NCI-H446 treated with DMSO at 0.1 percent for 48 hours (cell line): ENCODE measurements around the gene LDLRAD4.
"Not testable (repeated sequence)": the region's sequence is repeated elsewhere in the genome, so short reads cannot be mapped to it uniquely, and the experiment has no call there.

Experiments
- DNase-seq: peaks from one replicate; lab custom pipeline; 2025; lab: John Stamatoyannopoulos, UW

Gene LDLRAD4

DNA sequence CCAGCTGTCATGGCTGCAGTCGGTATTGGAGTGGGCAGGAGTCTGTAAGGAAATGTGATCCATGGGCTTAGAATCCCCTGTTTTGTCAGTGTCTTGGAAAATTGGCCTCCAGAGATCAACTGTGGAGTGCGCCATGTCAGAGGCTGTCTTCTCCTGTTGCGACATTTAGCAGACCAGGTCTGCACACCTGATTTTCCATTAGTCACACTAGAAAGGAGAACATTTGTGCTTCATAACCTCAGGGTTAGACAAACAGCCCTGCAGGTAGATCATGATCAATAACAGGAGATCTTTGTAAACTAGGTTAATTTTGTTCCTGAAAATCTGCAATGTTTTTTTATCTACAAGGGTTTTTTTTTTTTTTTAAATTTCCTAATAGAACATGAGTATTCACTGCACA, 28.0 kb downstream of the LDLRAD4 start:
- no peak for DNase-seq

DNA sequence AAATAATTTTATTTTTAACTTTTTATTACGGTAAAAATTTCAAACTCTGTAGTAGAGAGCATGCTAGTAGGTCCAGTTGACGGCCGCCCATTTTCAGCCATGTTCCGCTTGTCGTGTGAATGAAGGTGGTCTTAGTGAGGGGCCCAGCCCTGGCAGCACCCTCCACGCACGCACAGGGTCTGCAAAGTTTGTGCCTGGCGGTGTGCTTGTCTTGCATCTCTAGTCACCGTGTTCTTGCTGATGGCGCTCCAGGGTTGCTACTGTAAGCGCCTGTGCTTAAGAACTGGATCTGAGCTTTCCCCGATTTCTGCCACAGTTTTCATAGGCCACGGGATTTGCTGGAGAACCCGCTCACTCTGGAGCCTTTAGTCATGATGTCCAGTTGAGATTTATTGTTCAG, 28.9 kb downstream of the LDLRAD4 start:
- DNase-seq: no peak

DNA sequence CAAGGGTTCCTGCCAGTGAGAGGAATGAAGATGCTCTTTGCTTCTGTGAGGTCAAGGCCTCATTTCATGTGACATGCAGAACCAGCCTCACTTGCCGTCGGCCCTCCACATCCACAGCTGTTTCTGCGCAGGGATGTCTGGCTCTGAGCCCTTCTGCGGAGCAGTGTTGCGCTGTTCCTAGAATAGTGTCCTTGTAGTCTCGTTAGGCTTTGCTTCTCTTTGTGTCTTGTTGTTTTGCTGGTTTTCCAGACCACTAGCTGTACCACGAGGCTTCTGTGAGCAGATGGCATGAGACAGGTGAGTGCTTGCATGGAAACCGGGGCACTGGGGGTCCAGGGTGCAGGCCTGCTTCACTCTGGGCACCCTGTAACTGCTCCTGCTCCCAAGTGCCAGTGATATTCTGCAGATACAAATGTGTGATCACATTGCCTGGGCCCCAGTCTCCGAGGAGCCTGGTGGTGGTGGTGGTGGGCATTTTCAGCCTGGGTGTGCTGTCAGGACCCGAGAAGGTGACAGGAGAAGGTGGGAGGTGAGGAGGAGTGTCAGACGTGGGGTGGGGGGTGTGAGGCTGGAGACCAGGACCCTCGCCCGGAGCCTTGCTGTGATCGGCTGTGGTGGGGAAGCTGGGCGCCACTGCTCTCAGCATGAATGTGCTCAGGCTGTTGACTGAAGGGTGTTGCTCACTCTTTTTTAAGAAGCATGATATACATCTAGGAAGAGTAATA, 34.3 kb downstream of the LDLRAD4 start:
- no peak for DNase-seq

DNA sequence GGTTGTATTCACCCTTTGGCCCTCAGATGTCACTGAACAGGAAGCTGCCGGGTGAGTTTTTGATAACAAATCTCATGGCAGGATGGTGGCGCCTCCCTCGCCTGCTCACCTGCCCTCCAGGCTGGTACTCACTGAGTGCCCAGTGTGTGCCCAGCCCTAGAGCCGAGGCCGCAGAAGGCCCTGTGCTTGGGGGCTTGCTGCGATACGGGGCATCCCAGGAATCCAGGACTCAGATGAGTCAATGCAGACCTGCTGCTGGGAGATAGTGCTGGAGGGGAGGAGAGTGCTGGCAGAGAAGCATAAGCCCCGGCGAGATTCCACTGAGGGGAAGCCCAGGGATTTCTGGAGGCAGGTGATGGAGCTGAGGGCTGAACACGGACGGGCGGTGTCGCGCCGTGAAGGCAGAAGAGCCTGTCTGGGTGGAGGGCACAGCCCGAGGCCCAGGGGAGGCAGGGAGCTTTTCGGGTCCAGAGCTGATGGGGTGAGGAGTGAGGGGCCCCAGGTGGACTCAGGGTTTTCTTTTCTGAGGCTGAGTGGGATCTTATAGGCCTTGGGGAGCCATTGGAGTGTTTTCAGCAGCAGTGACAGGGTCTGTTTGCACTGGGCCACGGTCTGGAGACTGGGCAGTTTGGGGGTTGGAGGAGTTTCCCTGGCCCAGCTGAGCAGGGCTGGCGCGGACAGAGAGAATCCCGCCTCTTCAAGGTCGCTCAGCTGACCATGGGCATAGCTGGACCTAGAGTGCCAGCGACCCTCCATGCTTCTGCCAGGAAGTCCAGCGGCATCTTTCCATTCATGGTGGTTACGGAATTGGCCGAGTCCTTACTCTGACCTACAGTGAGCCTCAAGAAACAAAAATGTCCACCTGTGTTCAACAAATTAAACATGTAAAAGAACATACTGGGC, 35.5 kb downstream of the LDLRAD4 start:
- no peak for DNase-seq

DNA sequence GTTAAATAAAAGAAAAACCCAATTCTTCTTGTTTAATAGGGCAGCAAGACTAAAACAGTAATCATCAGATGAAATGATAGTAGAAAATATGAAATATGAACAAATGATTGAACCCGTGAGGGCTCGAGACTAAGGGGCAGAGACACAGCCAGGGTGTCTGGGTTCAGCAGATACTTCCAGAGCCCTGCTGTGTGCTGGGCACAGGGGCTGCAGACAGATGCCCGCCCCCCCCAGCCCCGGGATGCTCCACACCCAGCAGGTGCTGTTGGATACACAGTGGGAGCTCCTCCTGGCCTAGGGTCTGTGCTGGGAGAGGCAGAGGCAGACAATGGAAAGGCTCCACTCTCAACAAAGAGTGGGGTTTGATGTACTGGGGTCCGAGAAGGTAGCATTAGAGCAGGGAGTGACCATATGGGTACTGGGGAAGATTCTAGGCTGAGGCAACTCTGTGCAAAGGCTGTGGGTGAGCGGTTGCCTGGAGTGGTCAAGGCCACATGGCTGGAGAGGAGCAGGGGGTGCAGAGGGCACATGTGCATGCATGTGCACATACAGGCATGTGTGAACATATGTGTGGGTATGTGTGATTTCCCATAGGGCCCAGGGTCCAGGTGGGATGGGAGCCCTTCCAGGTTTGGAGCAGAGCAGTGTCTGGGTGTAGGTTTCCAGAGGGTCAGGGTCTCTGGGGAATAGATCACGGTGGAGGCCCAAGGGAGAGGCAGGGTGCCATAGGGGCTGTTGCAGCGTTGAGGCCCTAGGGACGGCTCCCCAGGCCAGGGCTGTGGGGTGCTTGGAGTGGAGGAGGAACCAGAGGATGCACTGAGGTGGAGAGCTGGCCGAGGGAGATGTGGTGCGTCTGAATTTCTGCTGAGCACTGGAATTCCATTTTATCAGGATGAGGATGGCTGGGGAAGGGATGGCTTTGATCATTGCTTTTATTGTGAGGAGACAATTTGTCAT, 36.7 kb downstream of the LDLRAD4 start:
- DNase-seq: no peak

DNA sequence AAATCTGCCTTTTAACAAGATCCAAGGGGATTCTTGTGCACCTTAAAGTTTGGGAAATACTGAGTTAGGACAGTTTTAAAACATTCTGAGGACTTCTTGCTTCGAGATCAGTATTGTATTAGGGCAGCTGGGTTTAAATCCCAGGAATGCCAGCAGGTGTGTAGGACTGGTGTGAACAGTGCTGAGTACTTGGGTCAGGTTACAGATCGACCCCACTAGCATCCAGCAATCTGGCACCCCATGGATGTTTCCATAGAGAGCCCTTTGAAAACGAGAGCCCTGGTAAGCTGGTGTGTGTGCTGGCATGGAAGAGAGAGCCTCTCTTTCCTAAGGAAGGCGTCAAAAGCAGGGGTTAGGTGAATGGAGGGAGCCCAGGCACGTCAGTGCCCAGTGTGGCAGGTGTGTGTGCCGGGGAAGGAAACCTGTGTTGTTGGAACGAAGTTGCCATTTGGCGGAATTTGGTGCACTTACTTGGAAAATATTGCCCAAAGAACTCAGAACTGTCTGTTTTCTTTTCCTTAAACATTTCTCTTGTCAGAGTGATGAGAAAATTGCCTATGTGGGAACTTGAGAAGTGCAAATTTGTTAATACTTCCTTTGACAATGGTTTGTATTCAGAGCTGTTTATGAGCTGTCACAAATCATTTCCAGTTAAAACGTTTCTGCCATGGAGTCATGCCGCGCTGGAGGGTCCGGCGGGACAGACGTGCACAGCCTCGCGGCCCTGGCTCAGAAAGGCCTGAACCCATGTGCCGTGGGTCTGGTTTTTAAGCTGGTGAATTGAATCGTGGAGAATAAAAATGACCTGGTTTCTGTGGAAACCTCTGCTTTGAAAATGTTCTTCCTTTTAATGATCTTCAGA, 38.1 kb downstream of the LDLRAD4 start:
- DNase-seq: no peak

DNA sequence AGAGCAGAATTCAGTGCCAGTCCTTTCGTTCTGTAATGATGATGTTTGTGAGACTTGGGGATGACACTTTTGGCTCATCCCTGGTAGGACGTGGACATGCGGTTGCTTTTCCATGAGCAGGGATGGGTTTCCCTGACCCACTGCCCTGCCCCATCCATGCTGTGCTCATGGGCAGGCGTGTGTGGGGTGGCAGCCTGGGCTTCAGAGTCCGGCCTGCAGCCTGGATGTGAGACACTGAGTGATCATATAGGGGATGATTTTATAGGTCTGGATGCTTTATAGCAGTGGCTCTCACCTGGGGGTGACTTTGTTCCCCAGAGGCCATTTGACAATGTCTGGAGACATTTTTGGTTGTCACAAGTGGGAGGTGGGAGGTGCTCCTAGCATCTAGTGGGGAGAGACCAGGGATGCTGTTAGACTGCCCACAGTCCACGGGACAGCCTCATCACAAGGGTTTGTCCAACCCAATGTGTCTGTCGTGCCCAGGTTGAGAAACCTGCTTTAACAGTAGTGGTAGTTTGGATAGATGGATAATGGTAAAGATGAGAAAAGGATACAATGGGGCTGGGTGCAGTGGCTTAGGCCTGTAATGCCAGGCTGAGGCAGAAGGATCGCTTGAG, 38.9 kb downstream of the LDLRAD4 start:
- DNase-seq: no peak

DNA sequence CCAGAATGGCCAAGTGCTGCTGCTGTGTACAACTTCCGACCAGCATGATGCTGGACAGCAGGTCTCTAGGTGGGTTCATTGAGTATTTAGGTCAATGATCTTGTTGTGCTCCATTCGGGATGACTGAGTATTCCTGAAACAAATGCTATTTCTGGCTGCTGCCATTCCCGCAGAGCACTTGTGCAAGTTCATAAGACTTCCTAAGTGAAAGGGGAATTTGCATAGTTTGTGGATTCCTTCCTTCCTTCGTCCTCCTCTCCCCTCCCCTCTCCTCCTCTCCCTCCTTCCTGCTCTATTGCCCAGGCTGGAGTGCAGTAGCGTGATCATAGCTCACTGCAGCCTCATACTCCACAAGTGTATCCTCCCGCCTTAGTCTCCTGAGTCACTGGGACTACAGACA, 40.4 kb downstream of the LDLRAD4 start:
- no peak for DNase-seq

DNA sequence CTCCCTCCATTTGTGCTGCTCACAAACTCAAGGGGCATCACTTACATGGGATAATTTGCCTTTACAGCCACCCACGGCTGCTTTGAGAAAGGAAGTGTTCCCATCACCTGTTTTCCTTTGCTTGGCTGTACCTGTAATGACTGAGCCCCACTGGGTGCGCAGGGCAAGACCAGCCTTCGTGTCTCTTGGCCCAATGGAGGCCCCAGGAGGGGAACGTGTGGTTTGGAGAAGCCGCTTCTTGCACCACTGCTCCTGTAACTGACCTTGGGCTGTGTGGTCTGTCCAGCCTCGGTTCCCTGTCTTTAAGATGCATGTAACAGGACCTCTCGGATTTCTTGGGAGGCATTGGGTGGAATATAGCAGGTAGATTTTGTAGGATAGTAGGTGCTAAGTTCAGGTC, 41.1 kb downstream of the LDLRAD4 start:
- no peak for DNase-seq

DNA sequence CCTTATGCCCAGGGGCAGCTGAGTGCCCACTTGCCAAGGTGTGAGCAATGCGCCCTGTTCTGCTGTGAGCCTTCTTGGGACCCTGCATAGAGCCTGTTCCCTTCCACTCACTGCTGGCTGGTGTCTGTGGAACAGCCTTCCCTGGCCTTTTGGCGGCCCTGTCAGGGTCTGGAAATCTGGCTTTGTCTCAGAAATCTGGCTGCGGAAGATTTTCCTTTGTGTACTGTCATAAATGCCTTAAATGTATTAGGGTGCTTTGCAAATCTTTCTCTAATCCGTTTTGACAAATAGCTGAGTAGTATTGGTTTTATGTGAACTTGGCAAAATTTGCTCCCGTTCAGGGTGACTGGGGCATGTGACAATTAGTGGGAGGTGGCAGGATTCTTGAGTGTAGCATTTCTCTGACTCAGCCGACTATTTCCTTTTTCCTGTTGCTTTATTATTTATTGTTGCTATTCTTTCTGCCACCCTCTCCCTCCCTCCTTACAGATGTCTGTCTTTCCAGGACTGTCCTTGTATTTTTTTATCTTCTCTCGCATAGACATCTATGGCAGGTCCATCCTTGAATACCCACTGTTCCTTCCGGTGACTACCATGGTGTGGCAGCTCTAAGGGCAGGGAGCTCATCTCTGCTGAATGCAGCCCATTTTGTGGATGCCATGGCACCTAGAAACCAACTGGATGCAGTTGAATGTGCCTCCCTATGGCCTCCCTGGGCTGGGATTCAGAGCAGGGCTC, 41.8 kb downstream of the LDLRAD4 start:
- DNase-seq: no peak

DNA sequence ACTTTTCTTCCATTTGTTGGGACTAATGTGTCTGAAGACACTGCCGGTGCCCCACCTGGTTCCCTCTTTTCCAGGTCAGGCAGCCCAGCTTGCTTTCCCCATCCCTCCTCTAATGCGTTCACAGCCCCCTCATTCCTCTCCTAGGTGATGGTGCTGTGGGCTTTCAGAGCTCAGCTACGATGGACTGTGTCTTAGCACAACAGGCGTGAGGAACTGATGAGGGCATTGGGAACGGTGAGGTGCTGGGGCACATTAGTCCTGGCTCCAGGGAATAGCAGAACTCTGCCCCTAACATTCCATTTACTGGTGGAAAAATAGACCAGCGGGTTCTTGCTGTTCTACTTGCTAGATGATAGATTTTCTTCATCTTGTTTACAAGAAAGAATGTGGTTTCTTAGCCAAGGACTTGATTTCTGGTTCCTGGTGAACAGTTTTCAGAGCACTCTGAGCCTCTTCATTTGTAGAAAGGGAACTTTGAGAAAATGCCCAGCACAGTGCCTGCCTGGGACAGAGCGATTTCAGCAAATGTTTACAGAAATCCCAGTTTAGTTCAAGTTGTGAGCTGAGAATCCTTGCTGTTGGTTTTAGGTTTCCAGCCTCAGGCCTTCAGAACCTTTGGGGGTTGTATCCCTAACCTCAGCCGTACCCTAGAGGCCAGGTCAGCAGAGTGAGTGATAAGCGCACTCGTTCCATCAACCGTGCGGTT, 42.5 kb downstream of the LDLRAD4 start:
- DNase-seq: no peak

DNA sequence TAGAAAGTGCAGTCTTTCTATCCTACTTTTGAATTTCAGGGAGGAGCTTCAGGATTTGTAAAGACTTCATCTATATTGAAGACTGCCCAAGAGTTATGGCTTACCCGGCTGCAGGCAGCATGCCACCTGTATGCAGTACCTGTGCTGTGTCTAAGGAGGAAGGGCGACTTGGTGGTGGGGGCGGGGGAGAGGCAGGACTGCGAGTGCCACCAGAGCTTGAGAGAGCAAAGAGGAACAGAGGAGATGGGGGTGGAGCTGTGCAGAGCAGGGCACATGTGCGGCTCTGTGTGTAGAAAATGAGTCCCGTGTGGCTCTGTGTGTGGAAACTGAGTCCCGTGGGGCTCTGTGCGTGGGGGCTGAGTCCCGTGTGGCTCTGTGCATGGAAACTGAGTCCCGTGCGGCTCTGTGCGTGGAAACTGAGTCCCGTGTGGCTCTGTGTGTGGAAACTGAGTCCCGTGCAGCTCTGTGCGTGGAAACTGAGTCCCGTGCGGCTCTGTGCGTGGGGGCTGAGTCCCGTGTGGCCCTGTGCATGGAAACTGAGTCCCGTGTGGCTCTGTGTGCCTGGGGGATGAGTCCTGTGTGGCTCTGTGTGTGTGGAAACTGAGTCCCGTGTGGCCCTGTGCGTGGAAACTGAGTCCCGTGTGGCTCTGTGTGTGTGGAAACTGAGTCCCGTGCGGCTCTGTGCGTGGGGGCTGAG, 43.2 kb downstream of the LDLRAD4 start:
- no peak for DNase-seq

DNA sequence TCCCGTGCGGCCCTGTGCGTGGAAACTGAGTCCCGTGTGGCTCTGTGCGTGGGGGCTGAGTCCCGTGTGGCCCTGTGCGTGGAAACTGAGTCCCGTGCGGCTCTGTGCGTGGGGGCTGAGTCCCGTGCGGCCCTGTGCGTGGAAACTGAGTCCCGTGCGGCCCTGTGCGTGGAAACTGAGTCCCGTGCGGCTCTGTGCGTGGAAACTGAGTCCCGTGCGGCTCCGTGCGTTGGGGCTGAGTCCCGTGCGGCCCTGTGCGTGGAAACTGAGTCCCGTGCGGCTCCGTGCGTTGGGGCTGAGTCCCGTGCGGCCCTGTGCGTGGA, 43.8 kb downstream of the LDLRAD4 start:
- DNase-seq: not testable (repeated sequence)

DNA sequence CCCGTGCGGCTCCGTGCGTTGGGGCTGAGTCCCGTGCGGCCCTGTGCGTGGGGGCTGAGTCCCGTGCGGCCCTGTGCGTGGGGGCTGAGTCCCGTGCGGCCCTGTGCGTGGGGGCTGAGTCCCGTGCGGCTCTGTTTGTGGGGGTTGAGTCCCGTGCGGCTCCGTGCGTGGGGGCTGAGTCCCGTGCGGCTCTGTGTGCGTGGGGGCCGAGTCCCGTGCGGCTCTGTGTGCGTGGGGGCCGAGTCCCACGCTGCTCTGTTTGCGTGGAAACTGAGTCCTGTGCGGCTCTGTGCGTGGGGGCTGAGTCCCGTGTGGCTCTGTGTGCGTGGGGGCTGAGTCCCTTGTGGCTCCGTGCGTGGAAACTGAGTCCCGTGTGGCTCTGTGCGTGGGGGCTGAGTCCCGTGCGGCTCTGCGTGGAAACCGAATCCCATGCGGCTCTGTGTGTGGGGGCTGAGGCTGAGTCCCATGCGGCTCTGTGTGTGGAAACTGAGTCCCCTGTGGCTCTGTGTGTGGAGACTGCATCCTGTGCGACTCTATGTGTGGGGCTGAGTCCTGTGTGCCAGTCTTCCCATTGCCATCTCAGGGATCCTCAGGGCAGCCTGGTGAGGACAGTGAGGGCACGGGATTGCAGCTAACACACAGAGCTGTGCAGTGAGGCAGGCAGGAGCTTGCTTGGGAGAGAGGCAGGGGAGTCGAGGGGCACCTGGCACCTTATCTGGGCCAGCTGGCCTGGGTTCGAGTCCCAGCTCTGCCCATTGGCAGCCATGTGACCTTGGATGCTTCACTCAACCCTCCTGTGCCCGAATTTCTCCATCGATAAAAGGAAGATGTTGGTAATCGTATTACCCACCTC, 44.5 kb downstream of the LDLRAD4 start:
- no peak for DNase-seq

DNA sequence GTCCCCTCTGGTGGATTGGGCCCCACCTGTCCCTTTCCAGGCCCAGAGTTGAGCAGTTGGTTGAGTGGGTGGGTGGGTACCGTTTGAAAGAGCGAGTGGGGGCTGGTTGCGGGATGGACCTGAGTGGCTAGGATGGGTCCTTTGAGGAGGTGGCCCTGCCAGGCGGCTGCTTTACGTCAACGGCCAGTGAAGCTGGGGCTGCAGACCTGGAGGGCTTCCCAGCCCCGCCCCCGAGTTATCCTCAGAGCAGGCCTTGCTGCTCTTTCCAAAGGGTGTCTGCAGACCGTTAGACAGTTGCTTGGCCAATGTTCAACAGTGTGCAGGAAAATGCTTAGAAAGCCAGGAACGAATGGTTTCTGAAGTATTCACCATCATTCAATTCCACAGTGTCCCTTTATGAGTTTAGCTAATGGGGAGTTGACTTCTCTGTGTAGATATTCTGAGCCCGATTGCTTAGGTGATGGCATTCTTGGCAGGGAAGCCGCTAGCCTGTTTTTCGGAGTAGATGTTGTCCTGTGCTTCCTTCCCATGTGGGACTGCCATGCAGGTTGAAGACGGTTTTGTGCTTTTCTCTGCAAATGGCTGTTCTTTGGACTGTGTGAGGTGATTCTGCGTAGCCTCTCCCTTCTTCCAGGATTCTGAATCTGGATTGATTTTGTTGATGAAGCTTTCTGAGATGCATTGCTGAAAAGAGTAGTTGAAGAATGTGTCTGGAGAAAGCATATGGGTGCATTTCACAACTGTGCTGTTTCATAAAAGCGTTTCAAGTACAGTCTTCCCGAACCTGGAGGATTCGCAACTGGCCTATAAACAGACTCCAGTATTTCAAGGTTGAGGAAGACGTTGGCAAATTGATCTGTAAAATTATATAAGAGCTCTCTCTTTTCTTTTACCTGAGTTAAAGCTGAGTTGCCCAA, 45.8 kb downstream of the LDLRAD4 start:
- DNase-seq: no peak

DNA sequence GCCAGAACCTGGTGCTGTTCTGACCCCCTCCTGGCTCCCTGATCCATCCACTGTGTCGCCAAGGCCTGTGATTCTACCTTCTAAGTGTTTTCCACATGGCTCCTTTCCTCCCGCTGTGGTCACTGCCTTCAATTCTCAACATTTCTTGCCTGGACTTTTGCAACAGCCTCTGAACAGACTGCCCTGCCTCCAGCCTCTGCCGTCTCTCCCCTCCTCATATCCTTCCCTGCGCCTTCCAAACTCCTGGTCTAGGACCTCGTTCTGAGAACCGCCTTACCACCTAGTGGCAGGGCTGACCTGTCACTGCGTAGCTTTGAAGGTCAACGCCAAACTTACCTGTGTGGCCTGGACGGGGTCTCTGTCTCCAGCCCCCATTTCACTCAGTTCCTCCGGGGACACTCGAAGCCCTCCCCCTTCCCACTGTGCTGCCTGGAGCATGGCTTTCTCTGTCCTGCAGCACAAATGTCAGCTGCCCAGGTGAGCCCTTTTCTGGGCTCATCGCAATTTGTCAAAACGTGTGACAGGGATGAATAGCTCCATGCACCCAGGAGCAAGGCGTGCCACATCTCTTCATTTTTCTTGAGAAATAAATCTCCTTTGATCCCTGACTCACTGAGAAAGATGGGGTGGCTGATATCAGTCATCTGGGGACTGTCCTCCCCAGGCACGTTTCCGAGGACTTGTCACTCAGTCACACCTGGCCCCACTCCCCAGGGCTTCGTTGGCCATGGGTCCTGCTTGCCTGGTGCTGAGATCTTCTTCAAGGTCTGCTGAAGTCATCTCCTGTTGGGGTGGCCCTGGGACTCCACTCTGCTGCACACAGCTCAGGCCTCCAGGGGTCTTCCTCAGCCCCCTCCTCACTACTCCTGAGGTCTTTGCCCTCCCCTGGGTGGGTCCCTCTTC, 46.7 kb downstream of the LDLRAD4 start:
- DNase-seq: no peak
